22Rv1 (cell line): ENCODE measurements around the gene TAF10.

Experiments
- ZFX ChIP-seq: fragments of 450-650 bp; IDR thresholded peaks from 2 replicates; pipeline ENCODE4 v1.6.1; 2017; ENCODE audit warnings: antibody characterized with exemption, borderline replicate concordance
- TF ChIP-seq, protein P1 (sequence below): fragments of 450-650 bp; IDR thresholded peaks from 2 replicates; pipeline ENCODE4 v1.5.1; 2017; ENCODE audit warnings: mild to moderate bottlenecking

DNA sequence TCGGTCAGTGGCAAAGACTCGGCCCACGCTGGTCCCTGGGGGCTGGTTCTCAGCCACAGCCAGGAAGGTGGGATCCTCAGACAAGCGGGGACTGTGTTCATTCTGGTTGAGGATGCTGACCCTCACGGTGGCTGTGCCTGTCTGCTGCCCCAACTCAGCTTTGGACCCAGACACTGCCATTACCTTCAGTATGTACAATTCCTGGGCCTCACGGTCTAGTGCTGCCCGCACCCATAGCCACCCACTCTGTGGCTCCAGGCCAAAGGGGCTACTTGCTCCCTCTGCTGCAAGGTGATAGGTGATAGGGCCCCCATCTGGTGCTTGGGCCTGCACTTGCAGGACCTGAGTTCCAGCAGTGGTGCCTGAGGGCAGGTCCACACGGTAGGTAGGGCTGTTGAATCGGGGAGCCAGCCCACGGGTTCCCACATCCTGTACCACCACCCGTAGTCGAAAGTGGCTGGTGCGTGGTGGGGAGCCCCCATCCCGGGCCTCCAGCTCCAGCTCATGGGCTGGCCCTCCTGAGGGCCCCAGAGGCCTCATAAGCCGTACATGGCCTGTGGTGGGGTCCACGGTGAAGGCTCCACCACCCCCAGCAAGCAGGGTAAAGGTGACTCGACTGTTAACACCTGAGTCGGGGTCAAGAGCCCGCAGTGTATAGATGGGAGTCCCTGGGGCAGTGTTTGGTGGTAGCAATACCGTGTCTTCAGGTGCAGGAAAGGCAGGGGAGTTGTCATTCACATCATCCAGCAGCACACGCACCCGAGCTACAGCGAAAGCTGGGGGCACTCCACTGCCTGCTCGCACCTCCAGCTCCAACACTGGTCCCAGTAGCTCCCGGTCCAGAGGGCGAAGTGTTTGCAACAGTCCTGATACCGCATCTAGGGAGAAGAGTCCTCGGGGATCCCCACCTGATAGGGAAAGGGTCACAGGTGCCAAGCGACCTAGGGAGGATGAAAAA lies 20.4 kb upstream of the TAF10 start:
- TF ChIP-seq, protein P1, sequence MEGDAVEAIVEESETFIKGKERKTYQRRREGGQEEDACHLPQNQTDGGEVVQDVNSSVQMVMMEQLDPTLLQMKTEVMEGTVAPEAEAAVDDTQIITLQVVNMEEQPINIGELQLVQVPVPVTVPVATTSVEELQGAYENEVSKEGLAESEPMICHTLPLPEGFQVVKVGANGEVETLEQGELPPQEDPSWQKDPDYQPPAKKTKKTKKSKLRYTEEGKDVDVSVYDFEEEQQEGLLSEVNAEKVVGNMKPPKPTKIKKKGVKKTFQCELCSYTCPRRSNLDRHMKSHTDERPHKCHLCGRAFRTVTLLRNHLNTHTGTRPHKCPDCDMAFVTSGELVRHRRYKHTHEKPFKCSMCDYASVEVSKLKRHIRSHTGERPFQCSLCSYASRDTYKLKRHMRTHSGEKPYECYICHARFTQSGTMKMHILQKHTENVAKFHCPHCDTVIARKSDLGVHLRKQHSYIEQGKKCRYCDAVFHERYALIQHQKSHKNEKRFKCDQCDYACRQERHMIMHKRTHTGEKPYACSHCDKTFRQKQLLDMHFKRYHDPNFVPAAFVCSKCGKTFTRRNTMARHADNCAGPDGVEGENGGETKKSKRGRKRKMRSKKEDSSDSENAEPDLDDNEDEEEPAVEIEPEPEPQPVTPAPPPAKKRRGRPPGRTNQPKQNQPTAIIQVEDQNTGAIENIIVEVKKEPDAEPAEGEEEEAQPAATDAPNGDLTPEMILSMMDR = no peak
- no peak for TF ChIP-seq ZFX
